Measurements from ENCODE around the gene SNTB2. TPM values are rescaled to one million over a fixed set of nuclear protein-coding genes. Genes with fewer than 3 reads are reported as not detected.

SNTB2 gene
- total and polyA plus RNA-seq, 2 donors (not counting 3 experiments of a cell fraction or from before 2014, with no cell fraction given) = 24.9 to 73.7 TPM

DNA sequence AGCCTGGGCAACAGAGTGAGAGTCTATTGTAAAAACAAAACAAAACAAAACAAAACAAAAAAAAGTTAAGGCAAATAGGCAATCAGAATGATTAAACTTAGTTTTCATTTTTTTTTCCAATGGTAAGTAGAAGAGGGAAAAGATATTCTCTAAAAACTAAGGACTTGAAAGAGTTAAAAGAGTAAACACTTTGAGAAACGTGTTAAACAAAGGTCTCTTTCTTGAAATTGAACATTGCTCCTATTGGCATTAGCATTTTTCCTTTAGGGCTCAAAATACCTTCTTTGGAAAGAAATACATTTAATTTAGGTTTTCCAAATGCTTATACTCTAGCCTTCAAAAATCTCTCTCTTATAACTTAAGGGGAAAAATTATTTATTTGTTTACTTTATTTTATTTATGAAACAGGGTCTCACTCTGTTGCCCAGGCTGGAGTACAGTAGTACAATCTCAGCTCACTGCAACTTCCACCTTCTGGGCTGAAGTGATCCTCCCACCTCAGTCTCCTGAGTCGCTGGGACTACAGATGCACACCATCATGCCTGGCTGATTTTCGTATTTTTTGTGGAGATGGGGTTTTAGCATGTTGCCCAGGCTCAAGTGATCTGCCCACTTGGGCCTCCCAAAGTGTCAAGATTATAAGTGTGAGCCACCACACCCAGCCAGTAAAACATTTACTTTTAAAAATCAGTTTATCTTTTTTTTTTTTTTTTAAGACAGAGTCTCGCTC is 79.5 kb downstream of the SNTB2 start:
- H3K4me2 ChIP-seq (ENCODE audit: insufficient read depth, low read length) = no peak overlapping the region
- ChIA-PET POLR2A (no interaction called here), CTCF (interaction anchor here (1.9 kb wide), 1 partner anchor 116 kb away, joined by 7 read pairs; no protein-coding TSS in a partner anchor)
- no peak overlapping the region for H3K27ac ChIP-seq (ENCODE audit: insufficient read depth, low read depth, low read length)
- dilution Hi-C loops (cut with MboI; ENCODE audit: extremely low pct_ligation_motif_present, low sequenced_read_pairs) (no loop called here), intact Hi-C loops (cut with micrococcal nuclease) (no loop called here)
- H3K4me1 ChIP-seq (ENCODE audit: control insufficient read depth, extremely low read depth, insufficient read depth, low read length) = no peaks in the 10 kb centered on the region
- no peaks in the 10 kb centered on the region for H3K9me1 ChIP-seq (replicated peaks; ENCODE audit: control insufficient read depth, extremely low read depth, insufficient read depth, low read length)
- DNase-seq (ENCODE audit: low read depth, low spot score) (no peak), FAIRE-seq (no peak)
- H3K9ac ChIP-seq (replicated peaks; ENCODE audit: extremely low read depth, insufficient read depth, low read length) = no peak overlapping the region
- BruUV-seq (replicated peaks) = no TSS peak
- no peaks in the 10 kb centered on the region for H3K27me3 ChIP-seq (ENCODE audit: control insufficient read depth in 2 of 2, insufficient read depth in 2 of 2, low read length in 2 of 2)
- no peak overlapping the region for H3K4me3 ChIP-seq (replicated peaks in 1 of 3; ENCODE audit: insufficient read depth in 1 of 3, low read depth in 1 of 3, low read length in 3 of 3)
- H3K79me2 ChIP-seq (ENCODE audit: control insufficient read depth, insufficient read depth, low read length) = peaks cover 12% of the 10 kb centered on the region
- TF ChIP-seq POLR2AphosphoS5 (IDR thresholded peaks at IDR 0.05; ENCODE audit: insufficient read depth, low read depth, low read length) = no peak
- no peak for TF ChIP-seq POLR2A (IDR thresholded peaks at IDR 0.05; ENCODE audit: low read depth, low read length)
- no peak for TF ChIP-seq EZH2 (IDR thresholded peaks at IDR 0.05; ENCODE audit: borderline replicate concordance, low read depth, low read length, severe bottlenecking)
- TF ChIP-seq MYC (IDR thresholded peaks at IDR 0.05; ENCODE audit: low read depth, low read length) = no peak
- no peak for TF ChIP-seq JUN (IDR thresholded peaks at IDR 0.05; ENCODE audit: borderline replicate concordance, insufficient read depth, insufficient read length, low read depth)
- TF ChIP-seq, protein P1, sequence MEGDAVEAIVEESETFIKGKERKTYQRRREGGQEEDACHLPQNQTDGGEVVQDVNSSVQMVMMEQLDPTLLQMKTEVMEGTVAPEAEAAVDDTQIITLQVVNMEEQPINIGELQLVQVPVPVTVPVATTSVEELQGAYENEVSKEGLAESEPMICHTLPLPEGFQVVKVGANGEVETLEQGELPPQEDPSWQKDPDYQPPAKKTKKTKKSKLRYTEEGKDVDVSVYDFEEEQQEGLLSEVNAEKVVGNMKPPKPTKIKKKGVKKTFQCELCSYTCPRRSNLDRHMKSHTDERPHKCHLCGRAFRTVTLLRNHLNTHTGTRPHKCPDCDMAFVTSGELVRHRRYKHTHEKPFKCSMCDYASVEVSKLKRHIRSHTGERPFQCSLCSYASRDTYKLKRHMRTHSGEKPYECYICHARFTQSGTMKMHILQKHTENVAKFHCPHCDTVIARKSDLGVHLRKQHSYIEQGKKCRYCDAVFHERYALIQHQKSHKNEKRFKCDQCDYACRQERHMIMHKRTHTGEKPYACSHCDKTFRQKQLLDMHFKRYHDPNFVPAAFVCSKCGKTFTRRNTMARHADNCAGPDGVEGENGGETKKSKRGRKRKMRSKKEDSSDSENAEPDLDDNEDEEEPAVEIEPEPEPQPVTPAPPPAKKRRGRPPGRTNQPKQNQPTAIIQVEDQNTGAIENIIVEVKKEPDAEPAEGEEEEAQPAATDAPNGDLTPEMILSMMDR (IDR thresholded peaks at IDR 0.05; ENCODE audit: extremely low read depth in 1 of 2, insufficient read depth in 1 of 2, low read depth in 1 of 2, low read length in 2 of 2) = no peak
- no peak for TF ChIP-seq GATA2 (IDR thresholded peaks at IDR 0.05; ENCODE audit: insufficient read depth, insufficient read length, low read depth, low read length)
- TF ChIP-seq, protein P2, sequence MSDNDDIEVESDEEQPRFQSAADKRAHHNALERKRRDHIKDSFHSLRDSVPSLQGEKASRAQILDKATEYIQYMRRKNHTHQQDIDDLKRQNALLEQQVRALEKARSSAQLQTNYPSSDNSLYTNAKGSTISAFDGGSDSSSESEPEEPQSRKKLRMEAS (IDR thresholded peaks at IDR 0.05; ENCODE audit: insufficient read depth, insufficient read length) = no peak
- no peak for TF ChIP-seq FOS (IDR thresholded peaks at IDR 0.05; ENCODE audit: borderline replicate concordance, insufficient read depth, low read length)
- H3K9me3 ChIP-seq (replicated peaks; ENCODE audit: control insufficient read depth, insufficient read depth, low read length) = no peaks in the 10 kb centered on the region
- H3K36me3 ChIP-seq (ENCODE audit: control insufficient read depth in 2 of 2, extremely low read depth in 1 of 2, insufficient read depth in 2 of 2, low read length in 2 of 2) = peaks cover 3 to 12% of the 10 kb centered on the region in 2 experiments
- H2AFZ ChIP-seq (ENCODE audit: low read depth, low read length) = no peak overlapping the region
- H4K20me1 ChIP-seq (replicated peaks; ENCODE audit: control insufficient read depth, extremely low read depth, insufficient read depth, low read length) = no peaks in the 10 kb centered on the region

All from endothelial cell of umbilical vein (primary cell).